SK-N-SH treated with all-trans-retinoic acid at 6 μM for 48 hours (cell line): ENCODE results near the gene C9orf50.

Experiments used
- ATAC-seq: fragments of 200-7000 bp; cut with Tn5 transposase; 3 replicates; pipeline ENCODE4 v1.9.1; 2020; ENCODE audit warnings: mild to moderate bottlenecking, moderate library complexity
- ARNTL ChIP-seq: fragments of 450-650 bp; formaldehyde crosslinking; IDR thresholded peaks from 2 replicates; pipeline ENCODE4 v1.5.0; 2020; ENCODE audit warnings: low read depth, mild to moderate bottlenecking, moderate library complexity, borderline replicate concordance
- BACH2 ChIP-seq: fragments of 250-450 bp; sonication (Bioruptor Pico); IDR thresholded peaks from 2 replicates; pipeline ENCODE4 v1.9.0; 2021; ENCODE audit warnings: mild to moderate bottlenecking, borderline replicate concordance
- ESRRG ChIP-seq: fragments of 250-450 bp; sonication (Bioruptor Pico); IDR thresholded peaks from 2 replicates; pipeline ENCODE4 v1.6.1; 2021; ENCODE audit warnings: mild to moderate bottlenecking
- GLIS3 ChIP-seq: fragments of 250-450 bp; sonication (Bioruptor Pico); IDR thresholded peaks from 2 replicates; pipeline ENCODE4 v1.5.0; 2020; ENCODE audit warnings: mild to moderate bottlenecking, moderate library complexity
- ISL1 ChIP-seq: fragments of 250-450 bp; sonication (Bioruptor Pico); IDR thresholded peaks from 2 replicates; pipeline ENCODE4 v2.1.2; 2022; ENCODE audit warnings: mild to moderate bottlenecking, moderate library complexity
- OSR1 ChIP-seq: fragments of 250-450 bp; sonication (Bioruptor Pico); IDR thresholded peaks from 2 replicates; pipeline ENCODE4 v1.8.0; 2022; ENCODE audit warnings: moderate library complexity, mild to moderate bottlenecking, inconsistent platforms
- PPARA ChIP-seq: fragments of 250-450 bp; sonication (Bioruptor Pico); IDR thresholded peaks from 2 replicates; pipeline ENCODE4 v1.5.0; 2020; ENCODE audit warnings: mild to moderate bottlenecking, borderline replicate concordance
- RARB ChIP-seq: fragments of 250-450 bp; sonication (Bioruptor Pico); IDR thresholded peaks from 2 replicates; pipeline ENCODE4 v1.8.0; 2021; ENCODE audit warnings: mild to moderate bottlenecking, moderate library complexity
- TCF4 ChIP-seq: fragments of 250-450 bp; sonication (Bioruptor Pico); IDR thresholded peaks from 2 replicates; pipeline ENCODE4 v1.8.0; 2021; ENCODE audit warnings: mild to moderate bottlenecking, moderate library complexity, borderline replicate concordance
- TOX ChIP-seq: fragments of 250-450 bp; sonication (Bioruptor Pico); IDR thresholded peaks from 2 replicates; pipeline ENCODE4 v1.8.0; 2021; ENCODE audit warnings: mild to moderate bottlenecking, moderate library complexity, borderline replicate concordance
- ZFP3 ChIP-seq: fragments of 250-450 bp; sonication (Bioruptor Pico); IDR thresholded peaks from 2 replicates; pipeline ENCODE4 v1.5.0; 2020; ENCODE audit warnings: mild to moderate bottlenecking, moderate library complexity
- ZFP30 ChIP-seq: fragments of 450-650 bp; formaldehyde crosslinking; IDR thresholded peaks from 2 replicates; pipeline ENCODE4 v1.5.0; 2022; ENCODE audit warnings: mild to moderate bottlenecking, moderate library complexity
- ZNF565 ChIP-seq: fragments of 450-650 bp; formaldehyde crosslinking; conservative IDR thresholded peaks from 2 replicates; pipeline ENCODE4 v1.5.0; 2020; ENCODE audit warnings: low read depth, mild to moderate bottlenecking, moderate library complexity
- ZNF70 ChIP-seq: fragments of 450-650 bp; formaldehyde crosslinking; IDR thresholded peaks from 2 replicates; pipeline ENCODE4 v1.5.0; 2020; ENCODE audit warnings: mild to moderate bottlenecking, moderate library complexity
- ZNF8 ChIP-seq: fragments of 450-650 bp; formaldehyde crosslinking; IDR thresholded peaks from 2 replicates; pipeline ENCODE4 v1.5.0; 2020; ENCODE audit warnings: mild to moderate bottlenecking, moderate library complexity
- TF ChIP-seq, protein P1 (sequence below): fragments of 250-450 bp; sonication (Bioruptor Pico); IDR thresholded peaks from 2 replicates; pipeline ENCODE4 v1.5.0; 2020; ENCODE audit warnings: mild to moderate bottlenecking, moderate library complexity
- TF ChIP-seq, protein P2 (sequence below): fragments of 250-450 bp; sonication (Bioruptor Pico); IDR thresholded peaks from 2 replicates; pipeline ENCODE4 v1.5.1; 2021; ENCODE audit warnings: mild to moderate bottlenecking, moderate library complexity
- TF ChIP-seq, protein P3 (sequence below): fragments of 250-450 bp; sonication (Bioruptor Pico); IDR thresholded peaks from 2 replicates; pipeline ENCODE4 v1.8.0; 2021; ENCODE audit warnings: low read depth, mild to moderate bottlenecking, moderate library complexity, borderline replicate concordance

Gene C9orf50

DNA sequence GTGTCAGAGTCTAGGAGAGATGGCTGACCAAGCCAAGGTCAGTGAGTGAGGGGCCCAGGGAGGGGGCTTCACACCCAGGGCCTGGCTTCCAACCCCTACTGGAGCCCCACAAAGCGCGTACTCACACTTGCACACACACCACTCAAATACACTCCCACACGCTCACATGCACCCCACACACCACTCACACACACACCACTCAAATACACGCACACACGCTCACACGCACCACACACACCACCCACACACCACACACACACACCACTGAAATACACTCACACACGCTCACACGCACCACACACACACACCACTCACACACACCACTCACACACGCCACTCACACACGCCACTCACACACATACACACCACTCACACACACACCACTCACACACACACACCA, 26.7 kb upstream of the C9orf50 start (continued):
- no peak for TF ChIP-seq ZFP3 (CRISPR knock-in tag)
- TF ChIP-seq ZFP30: no peak
- no peak for TF ChIP-seq ESRRG (CRISPR knock-in tag)
- TF ChIP-seq, all 23 proteins: peak for 0

DNA sequence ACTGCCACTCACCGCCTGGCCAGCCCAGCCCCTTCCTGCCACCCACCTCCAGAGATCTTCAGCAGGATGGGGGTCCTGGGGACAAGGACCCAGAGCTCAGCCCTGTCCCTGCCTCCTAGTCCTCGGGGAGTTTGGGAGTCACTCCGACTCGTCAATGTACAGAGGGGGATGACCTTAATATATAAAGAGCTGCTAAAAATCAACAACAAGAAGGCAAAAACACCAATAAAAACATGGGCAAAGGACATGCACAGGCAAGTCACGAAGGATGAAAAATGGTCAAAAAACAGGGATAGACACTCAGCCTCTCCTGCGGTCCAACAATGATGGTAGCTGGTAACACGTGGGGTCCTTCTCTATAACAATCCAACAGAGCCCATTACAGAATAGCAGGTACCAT, 25.8 kb upstream of the C9orf50 start:
- ATAC-seq: no peak
- TF ChIP-seq, protein P1, sequence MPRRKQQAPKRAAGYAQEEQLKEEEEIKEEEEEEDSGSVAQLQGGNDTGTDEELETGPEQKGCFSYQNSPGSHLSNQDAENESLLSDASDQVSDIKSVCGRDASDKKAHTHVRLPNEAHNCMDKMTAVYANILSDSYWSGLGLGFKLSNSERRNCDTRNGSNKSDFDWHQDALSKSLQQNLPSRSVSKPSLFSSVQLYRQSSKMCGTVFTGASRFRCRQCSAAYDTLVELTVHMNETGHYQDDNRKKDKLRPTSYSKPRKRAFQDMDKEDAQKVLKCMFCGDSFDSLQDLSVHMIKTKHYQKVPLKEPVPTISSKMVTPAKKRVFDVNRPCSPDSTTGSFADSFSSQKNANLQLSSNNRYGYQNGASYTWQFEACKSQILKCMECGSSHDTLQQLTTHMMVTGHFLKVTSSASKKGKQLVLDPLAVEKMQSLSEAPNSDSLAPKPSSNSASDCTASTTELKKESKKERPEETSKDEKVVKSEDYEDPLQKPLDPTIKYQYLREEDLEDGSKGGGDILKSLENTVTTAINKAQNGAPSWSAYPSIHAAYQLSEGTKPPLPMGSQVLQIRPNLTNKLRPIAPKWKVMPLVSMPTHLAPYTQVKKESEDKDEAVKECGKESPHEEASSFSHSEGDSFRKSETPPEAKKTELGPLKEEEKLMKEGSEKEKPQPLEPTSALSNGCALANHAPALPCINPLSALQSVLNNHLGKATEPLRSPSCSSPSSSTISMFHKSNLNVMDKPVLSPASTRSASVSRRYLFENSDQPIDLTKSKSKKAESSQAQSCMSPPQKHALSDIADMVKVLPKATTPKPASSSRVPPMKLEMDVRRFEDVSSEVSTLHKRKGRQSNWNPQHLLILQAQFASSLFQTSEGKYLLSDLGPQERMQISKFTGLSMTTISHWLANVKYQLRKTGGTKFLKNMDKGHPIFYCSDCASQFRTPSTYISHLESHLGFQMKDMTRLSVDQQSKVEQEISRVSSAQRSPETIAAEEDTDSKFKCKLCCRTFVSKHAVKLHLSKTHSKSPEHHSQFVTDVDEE (CRISPR knock-in tag): no peak
- TF ChIP-seq, protein P2, sequence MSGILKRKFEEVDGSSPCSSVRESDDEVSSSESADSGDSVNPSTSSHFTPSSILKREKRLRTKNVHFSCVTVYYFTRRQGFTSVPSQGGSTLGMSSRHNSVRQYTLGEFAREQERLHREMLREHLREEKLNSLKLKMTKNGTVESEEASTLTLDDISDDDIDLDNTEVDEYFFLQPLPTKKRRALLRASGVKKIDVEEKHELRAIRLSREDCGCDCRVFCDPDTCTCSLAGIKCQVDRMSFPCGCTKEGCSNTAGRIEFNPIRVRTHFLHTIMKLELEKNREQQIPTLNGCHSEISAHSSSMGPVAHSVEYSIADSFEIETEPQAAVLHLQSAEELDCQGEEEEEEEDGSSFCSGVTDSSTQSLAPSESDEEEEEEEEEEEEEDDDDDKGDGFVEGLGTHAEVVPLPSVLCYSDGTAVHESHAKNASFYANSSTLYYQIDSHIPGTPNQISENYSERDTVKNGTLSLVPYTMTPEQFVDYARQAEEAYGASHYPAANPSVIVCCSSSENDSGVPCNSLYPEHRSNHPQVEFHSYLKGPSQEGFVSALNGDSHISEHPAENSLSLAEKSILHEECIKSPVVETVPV: no peak
- no peak for TF ChIP-seq TOX (CRISPR knock-in tag)
- TF ChIP-seq ZNF8 (CRISPR knock-in tag): no peak
- no peak for TF ChIP-seq TCF4 (CRISPR knock-in tag)
- no peak for TF ChIP-seq ZNF70 (CRISPR knock-in tag)
- TF ChIP-seq ZNF565: no peak
- no peak for TF ChIP-seq ZFP30
- TF ChIP-seq ZFP3 (CRISPR knock-in tag): no peak
- TF ChIP-seq ISL1 (CRISPR knock-in tag): no peak
- TF ChIP-seq OSR1 (CRISPR knock-in tag): no peak
- no peak for TF ChIP-seq GLIS3 (CRISPR knock-in tag)
- TF ChIP-seq RARB (CRISPR knock-in tag): no peak
- TF ChIP-seq, all 23 proteins: peak for 0

DNA sequence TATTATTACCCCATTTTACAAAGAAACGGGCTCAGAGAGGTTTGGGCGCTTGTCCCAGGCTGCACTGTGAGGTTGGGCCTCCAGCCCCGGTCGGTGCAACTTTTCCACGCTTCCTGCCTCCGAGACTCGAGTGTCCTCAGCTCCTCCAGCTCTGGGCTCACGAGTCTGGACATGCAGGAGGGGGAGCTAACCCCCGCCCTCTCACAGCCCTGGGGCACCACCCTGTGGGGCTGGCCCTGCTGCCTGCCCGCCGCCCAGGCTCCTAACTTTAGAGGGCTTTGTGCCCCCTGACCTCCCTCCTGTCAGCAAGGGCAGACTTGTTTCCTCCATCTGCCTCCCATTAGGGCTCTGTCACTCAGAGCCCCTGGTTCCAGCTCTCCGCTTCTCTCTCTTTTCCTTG, 25.4 kb upstream of the C9orf50 start:
- ATAC-seq: no peak
- TF ChIP-seq TCF4 (CRISPR knock-in tag): no peak
- TF ChIP-seq BACH2 (CRISPR knock-in tag): no peak
- TF ChIP-seq, protein P2: no peak
- TF ChIP-seq GLIS3 (CRISPR knock-in tag): no peak
- TF ChIP-seq, protein P3, sequence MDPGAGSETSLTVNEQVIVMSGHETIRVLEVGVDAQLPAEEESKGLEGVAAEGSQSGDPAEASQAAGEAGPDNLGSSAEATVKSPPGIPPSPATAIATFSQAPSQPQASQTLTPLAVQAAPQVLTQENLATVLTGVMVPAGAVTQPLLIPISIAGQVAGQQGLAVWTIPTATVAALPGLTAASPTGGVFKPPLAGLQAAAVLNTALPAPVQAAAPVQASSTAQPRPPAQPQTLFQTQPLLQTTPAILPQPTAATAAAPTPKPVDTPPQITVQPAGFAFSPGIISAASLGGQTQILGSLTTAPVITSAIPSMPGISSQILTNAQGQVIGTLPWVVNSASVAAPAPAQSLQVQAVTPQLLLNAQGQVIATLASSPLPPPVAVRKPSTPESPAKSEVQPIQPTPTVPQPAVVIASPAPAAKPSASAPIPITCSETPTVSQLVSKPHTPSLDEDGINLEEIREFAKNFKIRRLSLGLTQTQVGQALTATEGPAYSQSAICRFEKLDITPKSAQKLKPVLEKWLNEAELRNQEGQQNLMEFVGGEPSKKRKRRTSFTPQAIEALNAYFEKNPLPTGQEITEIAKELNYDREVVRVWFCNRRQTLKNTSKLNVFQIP (CRISPR knock-in tag): no peak
- TF ChIP-seq ARNTL: no peak
- TF ChIP-seq PPARA: no peak
- TF ChIP-seq ZNF565: no peak

DNA sequence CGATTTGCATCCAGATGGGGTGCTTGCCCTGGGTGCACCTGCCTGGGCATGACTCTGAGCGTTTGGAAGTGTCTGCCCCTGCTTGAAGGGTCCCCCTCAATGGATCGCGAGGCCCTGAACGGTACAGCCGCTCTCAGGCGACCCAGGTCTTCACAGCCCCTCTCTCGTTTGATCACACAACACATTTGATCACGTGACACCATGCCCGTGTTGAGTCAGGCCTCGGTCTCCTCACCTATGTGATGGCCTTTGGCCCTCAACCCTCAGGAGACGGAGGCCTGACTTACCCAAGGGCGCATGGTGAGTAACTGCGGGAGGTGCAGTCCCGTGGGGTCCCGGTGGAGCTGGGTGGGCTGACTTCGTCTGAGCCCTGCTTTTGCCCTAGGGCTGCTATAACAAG, 24.0 kb upstream of the C9orf50 start:
- no peak for TF ChIP-seq ZNF565
- TF ChIP-seq ESRRG (CRISPR knock-in tag): no peak
- TF ChIP-seq RARB (CRISPR knock-in tag): no peak
- no peak for TF ChIP-seq OSR1 (CRISPR knock-in tag)
- TF ChIP-seq ARNTL: no peak
- TF ChIP-seq, protein P2: no peak
- no peak for TF ChIP-seq TOX (CRISPR knock-in tag)
- no peak for TF ChIP-seq ZFP30
- no peak for TF ChIP-seq BACH2 (CRISPR knock-in tag)
- no peak for TF ChIP-seq TCF4 (CRISPR knock-in tag)
- TF ChIP-seq, all 23 proteins: peak for 0
- no peak for ATAC-seq
